A549 (cell line): Measurements from ENCODE around the gene PAN3.

Experiments
- CEBPB ChIP-seq, 2 experiments: fragments of >200 bp in 1 of 2; sonication (Bioruptor Twin) in 1 of 2; formaldehyde crosslinking in 1 of 2; IDR thresholded peaks; 2 replicates each; pipeline ENCODE4 v1.6.1; 2012 to 2016
- CHD2 ChIP-seq: fragments of 150-350 bp; IDR thresholded peaks from 2 replicates; pipeline ENCODE4 v1.6.1; 2014; ENCODE audit warnings: low read length; ENCODE audit not compliant: partially characterized antibody
- CTCF ChIP-seq: fragments of >200 bp; sonication (Bioruptor Twin); formaldehyde crosslinking; IDR thresholded peaks from 3 replicates; pipeline ENCODE4 v1.5.1; 2016
- EP300 ChIP-seq, 2 experiments: fragments of >200 bp; sonication (Bioruptor Twin); formaldehyde crosslinking; IDR thresholded peaks; 2 replicates in 1 of 2; 3 replicates in 1 of 2; pipeline ENCODE4 v1.6.1; 2016 to 2017
- HDAC2 ChIP-seq: fragments of 200-600 bp; sonication (generic); IDR thresholded peaks from 2 replicates; pipeline ENCODE4 v1.6.1; 2016
- JUN ChIP-seq, 2 experiments: fragments of >200 bp; sonication (Bioruptor Twin); formaldehyde crosslinking; IDR thresholded peaks; 2 replicates in 1 of 2; 3 replicates in 1 of 2; pipeline ENCODE4 v1.6.1; 2016 to 2017
- MAX ChIP-seq: IDR thresholded peaks from 2 replicates; pipeline ENCODE4 v1.6.1; 2012
- MYC ChIP-seq: IDR thresholded peaks from 2 replicates; pipeline ENCODE4 v1.6.1; 2012; ENCODE audit warnings: mild to moderate bottlenecking, inconsistent platforms, low read length, improper control_type of control experiment, borderline replicate concordance
- POLR2A ChIP-seq: IDR thresholded peaks from 2 replicates; pipeline ENCODE4 v1.6.1; 2012; ENCODE audit warnings: mild to moderate bottlenecking, low read length
- RFX5 ChIP-seq: fragments of 450-650 bp; IDR thresholded peaks from 2 replicates; pipeline ENCODE4 v1.7.1; 2014; ENCODE audit warnings: antibody characterized with exemption, mild to moderate bottlenecking, moderate library complexity
- TF ChIP-seq, protein P1 (sequence below): fragments of 200-600 bp; sonication (generic); IDR thresholded peaks from 2 replicates; pipeline ENCODE4 v1.6.1; 2016; ENCODE audit warnings: antibody characterized with exemption, mild to moderate bottlenecking, moderate library complexity
- TF ChIP-seq, protein P2 (sequence below): IDR thresholded peaks from 2 replicates; pipeline ENCODE4 v1.6.1; 2012

GRCh38 chr13:28325022-28325421 lies 186.7 kb downstream of the PAN3 start:
- TF ChIP-seq MYC = no peak
- TF ChIP-seq CTCF = no peak
- no peak for TF ChIP-seq HDAC2
- no peak for TF ChIP-seq POLR2A
- no peak for TF ChIP-seq MAX
- TF ChIP-seq, protein P1, sequence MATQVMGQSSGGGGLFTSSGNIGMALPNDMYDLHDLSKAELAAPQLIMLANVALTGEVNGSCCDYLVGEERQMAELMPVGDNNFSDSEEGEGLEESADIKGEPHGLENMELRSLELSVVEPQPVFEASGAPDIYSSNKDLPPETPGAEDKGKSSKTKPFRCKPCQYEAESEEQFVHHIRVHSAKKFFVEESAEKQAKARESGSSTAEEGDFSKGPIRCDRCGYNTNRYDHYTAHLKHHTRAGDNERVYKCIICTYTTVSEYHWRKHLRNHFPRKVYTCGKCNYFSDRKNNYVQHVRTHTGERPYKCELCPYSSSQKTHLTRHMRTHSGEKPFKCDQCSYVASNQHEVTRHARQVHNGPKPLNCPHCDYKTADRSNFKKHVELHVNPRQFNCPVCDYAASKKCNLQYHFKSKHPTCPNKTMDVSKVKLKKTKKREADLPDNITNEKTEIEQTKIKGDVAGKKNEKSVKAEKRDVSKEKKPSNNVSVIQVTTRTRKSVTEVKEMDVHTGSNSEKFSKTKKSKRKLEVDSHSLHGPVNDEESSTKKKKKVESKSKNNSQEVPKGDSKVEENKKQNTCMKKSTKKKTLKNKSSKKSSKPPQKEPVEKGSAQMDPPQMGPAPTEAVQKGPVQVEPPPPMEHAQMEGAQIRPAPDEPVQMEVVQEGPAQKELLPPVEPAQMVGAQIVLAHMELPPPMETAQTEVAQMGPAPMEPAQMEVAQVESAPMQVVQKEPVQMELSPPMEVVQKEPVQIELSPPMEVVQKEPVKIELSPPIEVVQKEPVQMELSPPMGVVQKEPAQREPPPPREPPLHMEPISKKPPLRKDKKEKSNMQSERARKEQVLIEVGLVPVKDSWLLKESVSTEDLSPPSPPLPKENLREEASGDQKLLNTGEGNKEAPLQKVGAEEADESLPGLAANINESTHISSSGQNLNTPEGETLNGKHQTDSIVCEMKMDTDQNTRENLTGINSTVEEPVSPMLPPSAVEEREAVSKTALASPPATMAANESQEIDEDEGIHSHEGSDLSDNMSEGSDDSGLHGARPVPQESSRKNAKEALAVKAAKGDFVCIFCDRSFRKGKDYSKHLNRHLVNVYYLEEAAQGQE = no peak
- no peak for TF ChIP-seq RFX5
- no peak for TF ChIP-seq CEBPB (IDR thresholded peaks at IDR 0.05)
- TF ChIP-seq JUN (IDR thresholded peaks at IDR 0.05) = no peak
- TF ChIP-seq CHD2 = no peak
- TF ChIP-seq, protein P2, sequence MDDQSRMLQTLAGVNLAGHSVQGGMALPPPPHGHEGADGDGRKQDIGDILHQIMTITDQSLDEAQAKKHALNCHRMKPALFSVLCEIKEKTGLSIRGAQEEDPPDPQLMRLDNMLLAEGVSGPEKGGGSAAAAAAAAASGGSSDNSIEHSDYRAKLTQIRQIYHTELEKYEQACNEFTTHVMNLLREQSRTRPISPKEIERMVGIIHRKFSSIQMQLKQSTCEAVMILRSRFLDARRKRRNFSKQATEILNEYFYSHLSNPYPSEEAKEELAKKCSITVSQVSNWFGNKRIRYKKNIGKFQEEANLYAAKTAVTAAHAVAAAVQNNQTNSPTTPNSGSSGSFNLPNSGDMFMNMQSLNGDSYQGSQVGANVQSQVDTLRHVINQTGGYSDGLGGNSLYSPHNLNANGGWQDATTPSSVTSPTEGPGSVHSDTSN = no peak
- no peak for TF ChIP-seq EP300 (IDR thresholded peaks at IDR 0.05)
